ENCODE results near the gene RUBCNL.

The RUBCNL gene

DNA sequence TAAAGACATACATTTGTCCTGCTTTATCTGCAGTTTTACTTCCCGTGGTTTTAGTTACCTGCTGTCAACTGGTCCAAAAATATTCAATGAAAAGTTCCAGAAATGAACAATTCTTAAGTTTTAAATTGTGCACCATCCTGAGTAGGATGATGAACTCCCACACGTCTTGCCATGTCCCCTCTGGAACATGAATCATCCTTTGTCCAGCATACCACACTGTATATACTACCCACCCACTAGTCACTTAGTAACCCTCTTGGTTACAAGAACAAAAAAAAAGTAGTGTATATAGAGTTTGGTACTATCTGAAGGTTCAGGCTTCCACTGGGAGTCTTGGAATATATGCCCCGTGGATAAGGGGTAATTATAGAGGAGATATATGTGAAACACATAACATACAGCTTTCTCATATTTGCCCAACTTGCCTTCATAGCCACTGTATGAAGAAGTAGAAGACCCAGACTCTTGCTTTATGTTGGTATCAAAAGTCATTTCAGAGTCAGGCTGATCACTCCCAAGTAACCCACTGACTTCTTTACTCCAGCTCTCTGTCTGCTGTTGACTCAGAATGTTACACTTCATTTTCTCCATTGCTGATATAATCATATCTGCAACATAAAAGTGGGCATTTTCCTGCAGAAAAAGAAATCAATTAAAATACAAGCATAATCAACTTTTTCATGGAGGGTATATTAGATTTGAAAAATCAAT, 19.3 kb downstream of the RUBCNL start:
- no peak overlapping the region for H3K4me3 ChIP-seq (ENCODE audit: low read depth, low read length, poor library complexity, severe bottlenecking)
- H3K27me3 ChIP-seq (ENCODE audit: insufficient read depth, low read length) = no peaks in the 10 kb centered on the region
- peaks cover 20% of the 10 kb centered on the region for H3K79me2 ChIP-seq (ENCODE audit: insufficient read depth, low read length)
- no peak overlapping the region for H3K9ac ChIP-seq (ENCODE audit: low read length)
- TF ChIP-seq, protein P1, sequence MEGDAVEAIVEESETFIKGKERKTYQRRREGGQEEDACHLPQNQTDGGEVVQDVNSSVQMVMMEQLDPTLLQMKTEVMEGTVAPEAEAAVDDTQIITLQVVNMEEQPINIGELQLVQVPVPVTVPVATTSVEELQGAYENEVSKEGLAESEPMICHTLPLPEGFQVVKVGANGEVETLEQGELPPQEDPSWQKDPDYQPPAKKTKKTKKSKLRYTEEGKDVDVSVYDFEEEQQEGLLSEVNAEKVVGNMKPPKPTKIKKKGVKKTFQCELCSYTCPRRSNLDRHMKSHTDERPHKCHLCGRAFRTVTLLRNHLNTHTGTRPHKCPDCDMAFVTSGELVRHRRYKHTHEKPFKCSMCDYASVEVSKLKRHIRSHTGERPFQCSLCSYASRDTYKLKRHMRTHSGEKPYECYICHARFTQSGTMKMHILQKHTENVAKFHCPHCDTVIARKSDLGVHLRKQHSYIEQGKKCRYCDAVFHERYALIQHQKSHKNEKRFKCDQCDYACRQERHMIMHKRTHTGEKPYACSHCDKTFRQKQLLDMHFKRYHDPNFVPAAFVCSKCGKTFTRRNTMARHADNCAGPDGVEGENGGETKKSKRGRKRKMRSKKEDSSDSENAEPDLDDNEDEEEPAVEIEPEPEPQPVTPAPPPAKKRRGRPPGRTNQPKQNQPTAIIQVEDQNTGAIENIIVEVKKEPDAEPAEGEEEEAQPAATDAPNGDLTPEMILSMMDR (IDR thresholded peaks at IDR 0.05; ENCODE audit: low read length) = no peak
- TF ChIP-seq EZH2 (IDR thresholded peaks at IDR 0.05; ENCODE audit: borderline replicate concordance, low read length) = no peak
- H3K4me2 ChIP-seq (ENCODE audit: low read length) = no peak overlapping the region
- no peak overlapping the region for H2AFZ ChIP-seq (ENCODE audit: low read length)
- no peak overlapping the region for H3K27ac ChIP-seq (ENCODE audit: low read depth, low read length, poor library complexity, severe bottlenecking)
- no peaks in the 10 kb centered on the region for H3F3A ChIP-seq (ENCODE audit: insufficient read depth, low read length)
- H3K9me2 ChIP-seq (ENCODE audit: low read depth, low read length) = no peaks in the 10 kb centered on the region
- H4K20me1 ChIP-seq (ENCODE audit: insufficient read depth, low read length) = no peaks in the 10 kb centered on the region
- no peaks in the 10 kb centered on the region for H3K9me3 ChIP-seq (ENCODE audit: low read length)
- peaks cover 97% of the 10 kb centered on the region for H3K36me3 ChIP-seq (ENCODE audit: insufficient read depth, low read length)
- H3K4me1 ChIP-seq (ENCODE audit: insufficient read depth, low read length, severe bottlenecking) = peaks cover 37% of the 10 kb centered on the region

DNA sequence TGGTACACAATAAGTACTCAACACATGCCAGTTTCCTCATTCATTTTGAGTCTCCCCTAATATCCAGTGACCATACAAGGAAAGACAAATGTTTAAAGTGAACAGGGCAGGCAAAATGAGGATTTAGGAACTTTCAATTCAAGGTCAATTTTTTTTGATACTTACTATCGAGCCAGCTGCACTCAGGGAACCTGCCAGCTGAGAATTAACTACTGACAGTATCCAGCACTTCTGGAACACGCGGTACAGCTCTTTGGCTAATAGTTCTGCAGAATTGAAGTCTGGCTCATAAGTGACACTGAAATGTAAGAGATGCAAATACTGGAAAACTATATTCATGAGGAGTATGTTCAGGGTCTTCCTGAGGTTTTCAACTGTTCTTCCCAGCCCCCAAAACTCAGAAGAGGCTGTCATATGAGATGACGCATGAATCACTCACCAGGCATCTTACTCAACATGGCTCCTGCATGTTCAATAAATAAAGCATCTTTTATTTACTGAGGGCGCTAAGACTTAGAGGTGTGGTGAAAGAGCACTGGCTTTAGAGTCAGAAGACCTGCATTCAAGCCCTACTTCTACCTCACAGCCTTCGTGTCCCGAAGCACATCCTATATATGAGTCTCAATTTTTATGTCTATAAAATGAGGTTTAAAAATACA, 25.6 kb downstream of the RUBCNL start:
- Histone ChIP-seq H3K4me1 (ENCODE audit: insufficient read depth, low read length, severe bottlenecking) (no peaks in the 10 kb centered on the region), H3K36me3 (ENCODE audit: insufficient read depth, low read length) (peaks cover 96% of the 10 kb centered on the region), H3K27ac (ENCODE audit: low read depth, low read length, poor library complexity, severe bottlenecking) (no peak overlapping the region), H3K4me3 (ENCODE audit: low read depth, low read length, poor library complexity, severe bottlenecking) (no peak overlapping the region), H3K27me3 (ENCODE audit: insufficient read depth, low read length) (no peaks in the 10 kb centered on the region), H3F3A (ENCODE audit: insufficient read depth, low read length) (no peaks in the 10 kb centered on the region), H3K9me2 (ENCODE audit: low read depth, low read length) (no peaks in the 10 kb centered on the region), H2AFZ (ENCODE audit: low read length) (no peak overlapping the region), H3K79me2 (ENCODE audit: insufficient read depth, low read length) (no peaks in the 10 kb centered on the region), H3K9ac (ENCODE audit: low read length) (no peak overlapping the region), H3K9me3 (ENCODE audit: low read length) (no peaks in the 10 kb centered on the region), H3K4me2 (ENCODE audit: low read length) (no peak overlapping the region), H4K20me1 (ENCODE audit: insufficient read depth, low read length) (no peaks in the 10 kb centered on the region)
- no peak for TF ChIP-seq EZH2 (IDR thresholded peaks at IDR 0.05; ENCODE audit: borderline replicate concordance, low read length)
- TF ChIP-seq, protein P1 (IDR thresholded peaks at IDR 0.05; ENCODE audit: low read length) = no peak

DNA sequence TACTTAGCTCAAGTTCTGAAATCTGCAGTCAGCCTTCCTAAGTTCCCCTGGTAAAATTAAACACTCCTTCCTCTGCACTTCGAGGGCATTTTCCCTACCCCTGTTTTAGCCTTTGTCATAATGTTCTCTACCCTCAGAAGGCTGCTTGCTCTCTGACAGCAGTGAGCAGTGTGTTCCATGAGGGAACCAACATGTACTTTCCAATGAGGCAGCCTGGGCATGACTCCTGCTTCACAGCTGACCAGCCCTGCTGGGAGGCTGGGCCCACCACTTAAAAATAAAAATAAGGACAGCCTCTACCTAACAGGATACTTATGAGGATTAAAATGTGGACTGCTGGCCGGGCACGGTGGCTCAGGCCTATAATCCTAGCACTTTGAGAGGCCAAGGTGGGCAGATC, 26.4 kb downstream of the RUBCNL start:
- Histone ChIP-seq H2AFZ (ENCODE audit: low read length) (no peak overlapping the region), H3F3A (ENCODE audit: insufficient read depth, low read length) (no peaks in the 10 kb centered on the region; the same call in 1 of the 2 replicates), H3K27me3 (ENCODE audit: insufficient read depth, low read length) (no peaks in the 10 kb centered on the region), H3K4me2 (ENCODE audit: low read length) (no peak overlapping the region), H3K36me3 (ENCODE audit: insufficient read depth, low read length) (peaks cover 96% of the 10 kb centered on the region), H4K20me1 (ENCODE audit: insufficient read depth, low read length) (no peaks in the 10 kb centered on the region), H3K9me3 (ENCODE audit: low read length) (no peaks in the 10 kb centered on the region), H3K4me3 (ENCODE audit: low read depth, low read length, poor library complexity, severe bottlenecking) (no peak overlapping the region), H3K4me1 (ENCODE audit: insufficient read depth, low read length, severe bottlenecking) (no peaks in the 10 kb centered on the region), H3K9me2 (ENCODE audit: low read depth, low read length) (no peaks in the 10 kb centered on the region), H3K79me2 (ENCODE audit: insufficient read depth, low read length) (no peaks in the 10 kb centered on the region), H3K27ac (ENCODE audit: low read depth, low read length, poor library complexity, severe bottlenecking) (no peak overlapping the region), H3K9ac (ENCODE audit: low read length) (no peak overlapping the region)
- TF ChIP-seq EZH2 (IDR thresholded peaks at IDR 0.05; ENCODE audit: borderline replicate concordance, low read length) = no peak
- TF ChIP-seq, protein P1 (IDR thresholded peaks at IDR 0.05; ENCODE audit: low read length) = no peak
